Stimulated activated CD8-positive, alpha-beta memory T cell treated with anti-CD3 and anti-CD28 coated beads, Interleukin-4, amount 100 ng/mL, for 1 hour (primary cell): Measurements from ENCODE around the gene TERT.
"Not testable (repeated sequence)": the region's sequence is repeated elsewhere in the genome, so short reads cannot be mapped to it uniquely, and the experiment has no call there.

Source experiments
- DNase-seq, 2 donors: peaks; one replicate each; pipeline ENCODE4 v3.0.0-alpha.2; 2020; ENCODE audit warnings: low read depth in 2 of 2, low spot score in 1 of 2

TERT gene

DNA sequence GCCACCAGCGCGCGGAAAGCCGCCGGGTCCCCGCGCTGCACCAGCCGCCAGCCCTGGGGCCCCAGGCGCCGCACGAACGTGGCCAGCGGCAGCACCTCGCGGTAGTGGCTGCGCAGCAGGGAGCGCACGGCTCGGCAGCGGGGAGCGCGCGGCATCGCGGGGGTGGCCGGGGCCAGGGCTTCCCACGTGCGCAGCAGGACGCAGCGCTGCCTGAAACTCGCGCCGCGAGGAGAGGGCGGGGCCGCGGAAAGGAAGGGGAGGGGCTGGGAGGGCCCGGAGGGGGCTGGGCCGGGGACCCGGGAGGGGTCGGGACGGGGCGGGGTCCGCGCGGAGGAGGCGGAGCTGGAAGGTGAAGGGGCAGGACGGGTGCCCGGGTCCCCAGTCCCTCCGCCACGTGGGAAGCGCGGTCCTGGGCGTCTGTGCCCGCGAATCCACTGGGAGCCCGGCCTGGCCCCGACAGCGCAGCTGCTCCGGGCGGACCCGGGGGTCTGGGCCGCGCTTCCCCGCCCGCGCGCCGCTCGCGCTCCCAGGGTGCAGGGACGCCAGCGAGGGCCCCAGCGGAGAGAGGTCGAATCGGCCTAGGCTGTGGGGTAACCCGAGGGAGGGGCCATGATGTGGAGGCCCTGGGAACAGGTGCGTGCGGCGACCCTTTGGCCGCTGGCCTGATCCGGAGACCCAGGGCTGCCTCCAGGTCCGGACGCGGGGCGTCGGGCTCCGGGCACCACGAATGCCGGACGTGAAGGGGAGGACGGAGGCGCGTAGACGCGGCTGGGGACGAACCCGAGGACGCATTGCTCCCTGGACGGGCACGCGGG is at the start of gene TERT:
Gene TERT (minus strand): TSS at position 234 of the 815 bp plus-strand sequence. CDS start 79 bp downstream, at position 155.
- peak in 1 of 2 donors; percentile 49 for DNase-seq

DNA sequence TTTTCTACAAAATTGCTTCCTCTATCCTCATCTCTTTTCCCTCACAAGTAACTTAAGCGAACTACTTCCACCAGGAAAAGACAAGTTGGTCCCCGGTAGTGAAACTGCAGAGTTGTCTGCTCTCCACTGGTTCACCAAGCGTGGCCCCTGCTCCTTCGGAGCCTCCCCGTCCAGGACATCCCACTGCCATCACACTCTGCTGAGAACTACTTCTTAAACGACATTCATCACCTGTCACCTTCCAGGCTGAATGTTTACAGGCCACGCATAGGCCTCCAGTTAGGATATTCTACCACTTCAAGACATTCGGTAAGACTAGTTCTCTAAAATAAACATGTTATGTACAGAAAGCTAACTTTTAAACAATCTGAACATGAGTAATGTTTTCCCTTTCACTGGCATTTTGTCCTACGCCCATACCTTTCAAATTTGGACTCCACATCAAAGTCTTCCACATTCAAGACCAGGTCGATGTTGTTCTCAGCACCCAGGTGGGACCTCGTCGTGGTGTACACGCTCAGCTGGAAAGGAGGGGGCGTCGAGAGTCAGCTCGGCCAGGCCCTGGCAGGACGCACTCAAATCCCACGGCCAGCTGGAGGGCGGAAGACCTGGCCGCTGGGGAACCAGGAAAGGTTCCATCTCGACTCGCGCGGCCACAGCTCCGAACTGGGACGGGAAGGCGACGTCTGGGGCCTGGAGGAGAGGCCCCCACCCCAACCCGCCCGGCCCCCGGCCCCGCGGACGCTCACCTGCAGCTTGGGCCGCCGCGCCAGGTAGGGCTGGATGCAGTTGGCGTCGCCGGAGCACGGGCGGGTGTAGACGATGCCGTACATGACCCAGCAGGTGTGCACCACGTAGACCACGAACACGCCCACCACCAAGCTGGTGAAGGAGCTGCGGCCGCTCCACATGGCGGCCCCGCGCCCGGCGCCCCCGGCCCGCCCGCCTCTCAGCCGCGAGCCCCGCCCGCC is 49.3 kb upstream of the TERT start:
- DNase-seq, result no peak

DNA sequence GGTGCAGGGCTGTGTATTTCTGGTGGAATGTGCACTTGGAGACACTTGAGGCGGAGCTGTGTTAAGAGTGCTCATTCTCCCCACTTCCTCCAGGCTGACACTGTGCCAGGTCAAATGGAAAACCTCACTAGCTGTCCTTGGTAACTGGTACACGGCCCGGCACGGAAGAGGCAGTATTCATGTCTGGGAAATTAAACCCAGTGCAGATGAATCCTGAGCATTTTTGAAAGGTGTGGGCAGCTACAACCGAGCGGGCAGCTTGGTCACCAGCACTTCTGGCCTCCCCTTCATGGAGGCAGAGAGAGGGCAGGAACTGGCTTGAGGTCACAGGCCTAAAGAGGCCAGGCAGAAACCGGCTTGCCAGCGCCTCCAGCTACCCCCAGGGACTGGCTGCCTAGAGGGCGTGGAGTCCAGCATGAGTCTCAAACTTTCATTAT is 48.5 kb upstream of the TERT start:
- DNase-seq, result no peak

DNA sequence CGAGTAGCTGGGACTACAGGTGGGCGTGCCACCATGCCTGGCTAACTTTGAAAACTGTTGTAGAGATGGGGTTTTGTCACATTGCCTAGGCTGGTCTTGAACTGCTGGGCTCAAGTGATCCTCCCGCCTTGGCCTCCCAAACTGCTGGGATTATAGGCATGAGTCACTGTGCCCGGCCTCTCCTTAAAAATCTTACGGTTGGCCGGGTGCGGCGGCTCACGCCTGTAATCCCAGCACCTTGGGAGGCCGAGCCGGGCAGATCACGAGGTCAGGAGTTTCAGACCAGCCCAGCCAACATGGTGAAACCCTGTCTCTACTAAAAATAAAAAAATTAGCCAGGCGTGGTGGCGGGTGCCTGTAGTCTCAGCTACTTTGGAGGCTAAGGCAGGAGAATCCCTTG is 47.8 kb upstream of the TERT start:
- DNase-seq, result not testable (repeated sequence)

DNA sequence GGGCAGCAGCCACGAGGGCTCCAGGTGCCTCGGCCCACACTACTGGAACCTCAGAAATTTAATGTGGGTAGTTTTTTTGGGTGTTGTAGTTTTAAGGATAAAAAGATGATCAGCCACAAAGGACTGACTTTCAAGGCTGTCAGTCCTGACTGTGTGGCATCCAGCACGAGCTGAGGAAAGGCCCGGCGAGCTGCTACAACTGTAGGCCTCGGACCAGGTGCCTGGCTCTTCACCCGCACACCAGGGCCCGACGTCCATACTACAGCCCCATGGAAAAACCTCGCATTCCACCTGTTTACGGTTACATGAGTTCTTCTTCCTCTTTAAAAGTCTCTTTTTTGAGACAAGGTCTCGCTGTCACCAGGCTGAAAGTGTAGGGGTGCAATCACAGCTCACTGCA is 47.4 kb upstream of the TERT start:
- DNase-seq, result no peak

DNA sequence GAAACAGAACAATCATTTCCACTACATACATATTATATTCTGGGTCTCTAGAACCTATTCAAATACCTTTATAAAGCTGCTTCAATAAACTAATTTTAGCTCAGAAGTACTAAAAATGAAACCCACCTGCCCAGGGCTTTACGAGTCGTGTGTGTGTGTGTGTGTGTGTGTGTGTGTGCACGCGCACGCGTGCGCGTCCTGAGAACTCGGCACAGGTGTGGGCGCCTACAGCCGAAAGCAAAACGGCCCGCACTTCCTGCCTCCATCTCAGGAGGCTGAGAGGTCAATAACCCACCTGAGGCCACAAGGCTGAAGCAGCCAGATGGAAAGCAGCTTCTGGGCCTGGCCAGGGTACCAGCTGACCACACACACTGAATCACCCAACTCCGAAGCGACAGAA is 47.0 kb upstream of the TERT start:
- DNase-seq, result no peak

DNA sequence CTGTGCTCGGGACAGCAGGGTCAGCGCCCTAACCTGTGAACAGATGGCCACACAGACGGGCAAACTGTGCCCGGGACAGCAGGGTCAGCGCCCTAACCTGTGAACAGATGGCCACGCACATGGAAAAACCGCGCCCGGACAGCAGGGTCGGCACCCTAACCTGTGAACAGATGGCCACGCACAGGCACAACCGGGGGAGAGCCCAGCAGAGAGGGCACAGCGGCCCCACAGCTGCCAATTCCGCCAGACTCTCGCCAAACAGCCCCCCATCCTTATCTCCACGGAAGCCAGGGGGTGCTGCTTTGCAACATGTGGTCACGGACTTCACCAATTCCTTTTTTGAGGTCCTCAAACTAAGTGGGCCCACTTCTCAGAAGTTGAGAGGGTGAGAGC is 44.9 kb upstream of the TERT start:
- DNase-seq, result not testable (repeated sequence)

DNA sequence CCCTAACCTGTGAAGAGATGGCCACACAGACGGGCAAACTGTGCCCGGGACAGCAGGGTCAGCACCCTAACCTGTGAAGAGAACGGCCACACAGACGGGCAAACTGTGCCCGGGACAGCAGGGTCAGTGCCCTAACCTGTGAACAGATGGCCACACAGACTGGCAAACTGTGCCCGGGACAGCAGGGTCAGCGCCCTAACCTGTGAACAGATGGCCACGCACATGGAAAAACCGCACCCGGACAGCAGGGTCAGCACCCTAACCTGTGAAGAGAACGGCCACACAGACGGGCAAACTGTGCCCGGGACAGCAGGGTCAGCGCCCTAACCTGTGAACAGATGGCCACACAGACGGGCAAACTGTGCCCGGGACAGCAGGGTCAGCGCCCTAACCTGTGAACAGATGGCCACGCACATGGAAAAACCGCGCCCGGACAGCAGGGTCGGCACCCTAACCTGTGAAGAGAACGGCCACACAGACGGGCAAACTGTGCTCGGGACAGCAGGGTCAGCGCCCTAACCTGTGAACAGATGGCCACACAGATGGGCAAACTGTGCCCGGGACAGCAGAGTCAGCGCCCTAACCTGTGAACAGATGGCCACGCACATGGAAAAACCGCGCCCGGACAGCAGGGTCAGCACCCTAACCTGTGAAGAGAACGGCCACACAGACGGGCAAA is 44.4 kb upstream of the TERT start:
- not testable (repeated sequence) for DNase-seq

DNA sequence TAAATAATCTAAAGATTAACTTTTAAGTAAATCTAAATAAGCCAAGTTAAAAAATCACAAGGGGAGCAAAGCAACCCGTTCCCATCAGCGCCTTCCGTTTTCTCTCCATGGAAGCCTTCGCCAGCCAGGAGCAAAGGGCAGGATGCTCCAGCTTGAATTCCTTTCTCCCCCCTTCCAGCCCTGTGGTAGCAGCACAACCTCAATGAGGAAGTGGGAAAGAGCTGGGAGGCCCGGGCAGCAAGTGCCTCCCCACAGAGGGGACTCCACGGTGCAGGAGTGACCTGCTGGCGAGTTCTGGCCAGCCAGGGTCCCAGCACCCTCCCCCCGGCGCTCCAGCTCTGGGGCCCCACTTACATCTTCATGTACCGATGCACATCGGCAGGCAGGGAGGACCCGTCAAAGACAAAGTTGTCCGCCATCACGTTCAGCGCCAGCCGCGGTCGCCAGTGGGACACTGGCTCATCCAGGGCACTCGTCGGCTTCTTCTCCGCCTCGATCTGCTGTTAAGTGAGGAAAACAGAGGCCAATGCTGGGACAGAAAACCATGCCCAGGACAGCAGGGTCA is 43.7 kb upstream of the TERT start:
- no peak for DNase-seq

DNA sequence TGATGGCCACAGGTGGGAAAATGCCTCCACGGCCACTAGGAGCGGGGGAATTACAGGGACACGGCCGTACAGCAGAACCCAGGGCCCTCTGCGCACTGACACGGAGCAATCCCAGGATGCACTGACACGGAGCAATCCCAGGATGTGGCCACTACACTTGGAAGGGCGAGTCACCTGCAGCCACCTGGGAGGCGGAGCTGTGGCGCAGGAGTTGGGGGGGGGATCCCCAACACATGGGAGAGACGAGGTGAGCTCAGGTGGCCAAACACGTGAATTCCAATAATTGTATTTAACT is 43.3 kb upstream of the TERT start:
- DNase-seq, result no peak

DNA sequence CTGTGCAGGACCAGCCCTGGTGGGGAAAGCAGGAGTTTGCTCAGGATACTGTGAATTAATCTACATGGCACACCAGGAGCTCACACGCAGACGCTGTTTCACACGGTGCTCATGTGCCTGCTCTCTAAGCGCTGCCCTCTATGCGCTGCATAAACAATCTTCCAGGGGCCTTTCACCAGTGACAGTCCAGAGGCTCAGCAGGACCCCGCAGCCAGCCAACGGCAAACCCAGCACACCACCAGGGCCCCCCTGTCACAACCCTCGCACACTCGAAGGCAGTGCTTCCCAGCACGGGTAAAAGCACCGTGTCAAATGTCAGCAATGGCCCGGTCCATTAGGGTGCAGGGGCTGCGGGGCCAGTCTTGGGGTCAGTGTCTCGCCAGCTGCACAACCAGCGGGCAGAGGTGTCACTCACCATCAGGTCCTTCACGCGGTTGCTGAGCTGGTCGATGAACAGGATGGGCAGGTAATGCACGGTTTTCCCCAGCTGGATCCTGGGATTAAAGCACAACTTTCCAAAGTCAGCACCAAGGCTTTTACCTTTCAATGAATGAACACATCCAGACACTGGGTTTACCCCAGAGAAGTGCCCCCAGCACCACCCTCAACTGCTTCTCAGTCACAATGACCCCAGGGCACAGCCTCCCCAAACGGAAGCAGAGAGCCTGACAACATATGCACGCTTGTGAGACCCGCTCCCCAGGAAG is 42.8 kb upstream of the TERT start:
- no peak for DNase-seq

DNA sequence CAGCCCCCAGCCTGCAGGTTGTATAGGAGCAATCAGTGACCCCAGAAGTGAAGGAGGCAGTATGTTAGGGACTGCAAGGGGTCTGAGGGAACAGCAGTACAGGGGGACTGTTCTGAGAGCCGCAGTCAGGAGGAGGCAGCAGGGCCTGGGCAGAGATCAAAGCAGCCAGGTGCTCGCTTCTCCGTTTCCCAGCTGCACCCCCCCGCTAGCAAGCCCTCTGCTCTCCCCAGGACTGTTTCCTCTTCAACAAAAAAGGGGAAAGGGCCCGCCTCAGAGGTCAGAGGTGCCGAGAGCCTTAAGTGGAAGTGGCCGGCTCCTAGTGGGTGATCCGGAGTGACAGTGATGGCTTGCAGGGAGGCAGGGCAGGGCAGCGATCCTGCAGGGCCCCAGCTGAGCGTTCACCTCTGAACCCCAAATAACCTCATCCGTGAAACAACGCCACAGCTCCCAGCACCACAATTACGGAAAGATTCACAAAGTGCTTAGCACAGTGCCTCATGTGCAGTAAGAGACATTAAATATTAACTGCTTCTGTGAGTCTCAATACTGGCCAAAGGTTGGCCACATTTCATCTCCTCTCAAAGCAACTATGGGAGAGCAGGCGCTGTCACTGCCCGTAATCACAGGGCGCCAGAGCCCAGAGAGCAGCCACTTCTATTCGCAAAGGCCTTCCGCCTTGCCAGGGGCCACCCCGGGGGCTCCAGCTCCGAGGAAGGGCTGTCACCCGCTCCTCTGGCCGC is 42.1 kb upstream of the TERT start:
- DNase-seq, result no peak

DNA sequence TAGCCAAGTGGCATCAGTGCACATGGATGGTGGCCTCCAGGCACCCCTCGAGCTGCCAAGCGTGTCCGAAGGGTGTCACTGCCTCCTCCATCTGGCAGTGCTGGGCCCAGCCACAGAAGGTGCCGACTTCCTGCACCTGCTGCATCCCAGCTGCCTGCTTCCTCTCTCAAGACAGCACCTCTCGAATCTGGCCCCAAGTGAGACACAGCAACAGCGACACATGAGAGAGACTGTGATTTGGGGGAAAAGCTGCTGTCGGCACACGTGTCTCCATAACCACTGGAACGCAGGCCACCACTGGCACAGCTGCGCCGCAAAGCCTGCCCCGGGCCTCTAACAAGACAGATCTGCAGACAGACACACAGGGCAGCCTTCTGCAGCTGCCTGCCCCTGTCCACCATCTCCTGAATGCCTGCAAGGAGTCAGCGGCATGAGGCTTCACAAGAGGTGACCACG is 41.3 kb upstream of the TERT start:
- no peak for DNase-seq

DNA sequence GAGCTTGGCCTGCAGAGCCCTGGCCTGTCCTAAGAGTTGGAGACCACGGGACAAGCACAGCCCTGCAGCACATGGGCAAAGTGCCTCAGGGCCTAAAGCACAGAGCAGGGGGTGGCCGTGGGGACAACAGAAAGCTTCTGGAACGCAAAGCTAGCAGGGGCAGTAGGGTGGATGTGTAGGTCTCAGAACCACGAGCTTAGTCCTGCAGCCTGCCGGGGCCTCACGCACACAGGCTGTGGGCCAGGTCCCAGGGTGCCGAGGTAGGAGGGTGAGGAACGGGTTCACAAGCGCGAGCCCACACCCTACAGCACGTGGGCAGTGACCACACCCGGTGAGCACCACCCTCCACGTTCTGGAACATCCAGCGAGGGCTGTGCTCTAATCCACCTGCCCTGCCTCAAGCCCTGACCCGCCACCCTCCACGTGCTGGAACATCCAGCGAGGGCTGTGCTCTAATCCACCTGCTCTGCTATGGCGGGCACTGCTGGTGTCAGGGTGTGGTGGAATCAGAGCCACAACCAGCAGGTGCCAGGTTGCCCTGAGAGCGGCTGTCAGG is 40.8 kb upstream of the TERT start:
- DNase-seq, result no peak

DNA sequence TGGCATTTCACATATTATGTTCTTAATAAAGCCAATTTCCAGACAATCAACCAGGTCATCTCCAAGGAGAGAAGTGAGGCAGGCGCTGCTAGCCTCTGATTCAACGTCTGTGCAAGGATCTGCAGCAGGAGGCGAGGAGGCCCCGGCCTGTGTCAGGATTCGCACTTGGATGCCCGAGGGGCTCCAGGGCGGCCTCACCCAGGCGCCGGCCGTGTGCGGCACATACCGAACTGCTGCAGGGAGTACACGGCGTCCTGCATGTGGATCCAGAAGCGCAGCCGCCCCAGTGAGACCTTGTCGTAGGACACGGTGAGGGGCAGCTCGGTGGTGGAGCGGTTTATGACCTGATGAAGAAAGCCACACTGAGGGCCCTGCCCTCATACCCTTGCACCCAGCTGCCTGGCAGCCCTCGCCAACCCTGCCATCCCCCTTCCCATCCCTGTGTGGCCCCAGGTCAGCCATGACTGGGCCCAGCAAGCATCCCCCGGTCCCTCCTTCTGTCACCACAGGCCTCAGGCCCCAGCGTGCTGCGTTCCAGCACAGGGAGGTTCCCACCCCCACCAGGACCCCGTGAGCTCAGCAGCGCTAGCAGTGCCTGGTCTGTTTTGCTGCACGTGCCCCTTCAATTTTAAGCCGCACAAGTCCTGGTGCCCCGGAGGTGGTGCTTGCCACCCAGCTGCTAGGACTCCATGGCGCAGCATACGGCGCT is 40.1 kb upstream of the TERT start:
- no peak for DNase-seq

DNA sequence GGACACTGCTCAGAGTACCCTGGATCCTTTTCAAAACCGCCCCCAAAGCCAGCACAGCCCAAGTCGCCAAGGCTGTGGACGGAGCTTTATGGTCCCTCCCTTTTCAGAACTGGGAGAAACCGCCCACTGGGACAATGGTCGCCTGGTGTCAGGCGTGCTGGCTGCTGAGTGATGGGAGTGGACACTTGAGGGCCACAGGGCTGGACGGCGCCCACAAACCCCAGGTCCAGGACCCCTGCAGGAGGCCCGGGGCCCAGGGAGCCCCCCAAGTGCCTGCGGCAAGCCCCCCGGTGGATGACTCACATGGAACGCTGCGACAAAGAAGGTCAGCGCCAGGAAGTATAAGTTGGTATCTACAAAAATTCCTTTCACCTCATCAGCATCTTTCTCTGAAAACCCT is 39.1 kb upstream of the TERT start:
- DNase-seq, result no peak

DNA sequence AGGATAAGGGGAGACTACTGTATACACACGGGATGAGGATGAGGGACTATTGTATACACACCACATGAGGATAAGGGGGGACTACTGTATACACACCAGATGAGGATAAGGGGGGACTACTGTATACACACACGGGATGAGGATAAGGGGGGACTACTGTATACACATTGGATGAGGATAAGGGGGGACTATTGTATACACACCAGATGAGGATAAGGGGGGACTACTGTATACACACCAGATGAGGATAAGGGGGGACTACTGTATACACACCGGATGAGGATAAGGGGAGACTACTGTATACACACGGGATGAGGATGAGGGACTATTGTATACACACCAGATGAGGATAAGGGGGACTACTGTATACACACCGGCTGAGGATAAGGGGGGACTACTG is 38.4 kb upstream of the TERT start:
- DNase-seq, result not testable (repeated sequence)

DNA sequence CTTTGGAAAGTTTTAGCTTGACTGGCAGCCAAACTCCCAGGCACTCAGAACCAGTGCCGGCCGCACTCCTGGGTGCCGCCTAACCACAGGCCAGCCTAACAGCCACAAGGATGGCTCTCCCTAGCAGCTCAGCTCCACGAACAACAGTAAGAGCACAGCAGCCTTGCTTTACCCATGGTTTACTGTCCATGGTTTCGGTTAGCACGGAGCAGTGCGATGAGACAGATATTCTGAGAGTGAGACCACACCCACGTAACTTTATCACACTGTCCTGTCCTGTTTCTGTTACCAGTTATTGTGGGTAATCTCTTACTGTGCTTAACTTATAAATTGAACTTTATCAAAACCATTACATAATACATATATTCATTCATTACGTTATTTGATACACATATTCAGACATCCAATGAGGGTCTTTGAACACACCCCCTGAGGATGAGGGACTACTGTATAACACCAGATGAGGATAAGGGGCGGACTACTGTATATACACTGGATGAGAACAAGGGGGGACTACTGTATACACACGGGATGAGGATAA is 37.7 kb upstream of the TERT start:
- no peak for DNase-seq
